Epidermal melanocyte (primary cell): ENCODE results near the gene IGIP.
A peak's percentile ranks its signal among the peaks of the same experiment; 100 is the strongest.

Source experiments
- DNase-seq: peaks from one replicate; pipeline ENCODE4 v3.0.0; 2011; ENCODE audit warnings: low spot score; ENCODE audit not compliant: insufficient read length

Gene IGIP

DNA sequence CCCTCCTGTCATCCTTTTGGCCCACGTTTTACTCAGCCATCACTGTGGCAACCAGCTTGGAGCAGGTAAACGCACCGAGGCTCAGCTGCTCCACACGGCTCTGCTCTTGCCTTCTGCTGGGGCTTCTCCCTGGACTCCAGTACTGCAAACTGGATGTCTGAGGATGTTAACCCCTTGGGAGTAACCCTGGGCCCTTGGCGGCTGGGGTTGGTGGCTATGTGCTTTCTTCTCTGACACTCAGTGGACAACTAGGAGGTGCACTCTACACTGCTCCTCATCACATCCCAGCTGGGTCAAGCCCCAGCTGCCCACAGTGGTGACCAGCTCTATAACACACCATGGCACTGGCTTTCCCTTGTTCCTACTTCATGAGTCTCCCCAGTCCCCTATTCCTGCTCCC lies 37.0 kb downstream of the IGIP start:
- DNase-seq: no peak

GRCh38 chr5:140165101-140165922 lies 39.6 kb downstream of the IGIP start:
- DNase-seq: no peak

DNA sequence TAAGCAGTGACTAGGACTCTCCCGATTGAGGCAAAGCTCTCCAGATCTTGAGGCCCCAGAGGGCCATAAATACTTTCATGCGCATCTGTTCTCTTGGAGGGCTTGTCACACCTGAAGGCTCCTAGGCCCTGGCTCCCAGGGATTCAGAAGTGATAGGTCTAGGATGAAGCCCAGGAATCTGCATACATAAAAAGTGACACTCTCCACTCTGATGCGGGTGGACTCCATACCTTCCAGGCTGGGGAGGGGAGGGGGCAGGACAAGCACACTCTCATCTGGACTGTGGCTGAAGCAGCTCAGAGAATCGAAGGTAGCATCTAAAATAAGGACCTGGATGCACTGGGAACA lies 40.2 kb downstream of the IGIP start:
- DNase-seq: no peak

DNA sequence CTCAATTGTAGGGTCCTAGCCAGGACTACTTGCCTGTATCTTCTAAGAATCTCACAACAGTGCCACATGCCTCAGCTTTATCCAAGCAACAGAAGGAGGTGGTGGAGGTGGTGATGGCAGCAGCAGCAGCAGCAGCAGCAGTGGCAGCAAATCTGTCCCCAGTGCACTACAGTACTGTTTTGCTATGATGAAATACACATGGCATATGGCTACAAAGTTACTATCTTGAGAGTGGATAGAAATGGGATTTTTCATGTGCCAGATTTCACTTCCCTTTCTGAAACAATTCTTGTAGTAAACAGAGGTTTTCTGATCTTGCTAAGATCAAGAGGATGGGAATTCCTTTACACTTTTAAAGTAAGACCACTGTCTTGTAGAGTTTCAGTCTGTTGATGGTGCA lies 41.2 kb downstream of the IGIP start:
- no peak for DNase-seq

DNA sequence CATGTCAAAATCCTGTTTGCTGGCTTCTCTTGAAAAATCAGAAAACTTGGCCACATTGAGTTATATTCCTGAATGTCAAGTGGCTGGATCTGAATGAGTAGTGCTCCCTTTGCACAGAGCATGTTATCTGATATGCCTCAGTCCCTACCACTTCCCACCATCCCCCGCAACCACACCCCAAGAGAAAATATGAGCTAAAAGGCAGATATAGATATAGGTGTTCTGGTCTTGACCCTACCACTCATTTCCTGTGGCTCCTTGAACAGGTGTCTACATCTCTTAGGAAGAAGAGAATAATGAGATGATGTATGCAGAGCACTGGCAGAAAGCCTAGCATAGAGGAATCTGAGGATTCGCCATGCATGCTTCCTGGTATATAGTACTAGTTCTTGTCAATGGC lies 42.6 kb downstream of the IGIP start:
- no peak for DNase-seq

- DNase-seq: no peak
Observed at GRCh38 chr5:140169410-140169809, 43.7 kb downstream of the IGIP start.

GRCh38 chr5:140172483-140172882 lies 46.7 kb downstream of the IGIP start:
- no peak for DNase-seq

- DNase-seq: no peak
Observed at GRCh38 chr5:140174014-140174413, 48.3 kb downstream of the IGIP start.

DNA sequence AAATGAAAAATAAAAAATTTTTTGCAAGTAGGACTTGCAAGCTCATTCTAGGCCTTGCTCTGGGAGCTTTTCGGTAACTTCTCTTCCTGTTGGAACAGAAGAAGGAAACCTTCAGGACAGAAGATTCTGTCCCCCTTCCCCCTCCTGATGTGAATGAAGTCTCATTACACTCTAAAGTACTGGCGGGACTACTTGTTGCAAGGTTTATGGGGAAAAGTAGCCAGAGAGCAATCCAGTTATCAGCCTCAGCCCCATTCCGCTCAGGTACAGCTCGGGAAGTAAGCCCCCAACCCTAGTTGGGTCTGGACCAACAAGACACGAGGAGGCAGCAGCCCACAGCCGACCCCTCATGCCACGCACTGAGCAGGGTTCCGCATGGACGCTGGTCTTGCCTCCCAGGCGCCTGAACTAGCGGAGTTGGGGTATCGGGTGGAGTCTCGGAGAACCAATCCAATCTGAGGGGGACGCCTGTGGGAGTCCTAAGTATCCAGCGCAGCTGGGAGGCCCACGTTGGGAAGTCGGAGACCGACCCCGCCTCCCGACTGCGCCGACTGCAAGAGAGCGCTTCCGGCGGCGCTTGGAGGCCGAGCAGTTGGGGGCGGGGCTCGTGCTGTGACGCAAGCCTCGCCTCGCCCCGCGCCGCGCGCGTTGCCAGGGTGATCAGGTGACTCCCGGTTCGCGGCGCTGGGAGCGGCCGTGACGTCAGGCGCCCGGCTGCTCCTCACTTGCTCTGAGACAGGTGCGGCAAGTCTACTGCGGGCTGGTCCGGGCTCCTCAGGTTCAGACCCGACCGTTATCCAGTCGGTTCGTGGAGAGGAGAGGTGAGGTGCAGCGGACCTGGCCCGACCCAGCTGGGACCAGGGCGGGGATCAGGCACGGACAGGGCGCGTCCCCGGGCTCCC lies 49.0 kb downstream of the IGIP start, which contains the start of gene CYSTM1:
TSS of gene CYSTM1 (plus strand) at position 724 of the 902 bp plus-strand sequence. CDS start 19,278 bp downstream, outside the sequence.
- peak; percentile 71 for DNase-seq

DNA sequence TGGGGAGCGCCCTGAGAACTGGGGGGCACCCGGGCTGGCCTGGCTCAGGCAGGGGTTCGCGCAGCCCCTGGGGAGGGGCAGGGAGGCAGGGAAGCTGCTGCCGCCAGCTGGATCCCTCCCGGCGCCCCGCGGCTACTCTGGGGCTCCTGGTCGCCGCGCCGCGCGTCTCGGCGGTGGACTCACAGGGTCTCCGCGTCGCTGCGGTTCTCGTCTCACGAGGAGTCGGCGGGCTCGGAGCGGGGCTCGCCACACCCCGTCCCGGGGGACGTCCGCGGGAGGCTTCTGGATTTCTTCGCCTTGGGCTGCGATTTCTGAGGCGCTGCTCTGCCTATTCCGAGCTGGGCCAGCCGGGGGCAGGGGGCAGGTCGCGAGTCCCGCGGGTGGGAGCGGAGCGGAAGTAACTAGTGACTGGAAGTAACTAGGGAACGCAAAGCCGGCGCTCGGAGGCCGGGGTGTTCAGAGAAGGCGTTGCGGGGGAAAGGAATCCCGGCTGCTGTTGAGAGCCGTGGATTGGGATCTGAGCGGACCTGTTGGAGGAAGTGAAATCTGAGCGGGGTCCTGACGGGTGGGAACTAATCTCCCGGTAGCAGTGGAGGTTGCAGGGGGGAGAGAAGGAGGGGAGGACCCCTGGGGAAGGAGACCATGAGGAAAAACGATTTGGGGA lies 49.8 kb downstream of the IGIP start:
- peak; percentile 62 for DNase-seq

- no peak for DNase-seq
Observed at GRCh38 chr5:140176031-140176387, 50.3 kb downstream of the IGIP start.

- no peak for DNase-seq
Observed at GRCh38 chr5:140178086-140178410, 52.3 kb downstream of the IGIP start.

GRCh38 chr5:140178482-140179116 lies 52.9 kb downstream of the IGIP start:
- no peak for DNase-seq
